HG03159 (cell line): ENCODE measurements around the gene ITPK1.

Source experiments
- ATAC-seq: cut with Tn5 transposase; IDR thresholded peaks from one replicate; pipeline ENCODE4 v1.9.1; 2021; ENCODE audit warnings: mild to moderate bottlenecking, moderate library complexity; ENCODE audit not compliant: unreplicated experiment

ITPK1 gene

GRCh38 chr14:93045965-93046704 is 69.6 kb downstream of the ITPK1 start:
- ATAC-seq = no peak

- ATAC-seq = no peak
Observed at GRCh38 chr14:93045211-93045674, 70.5 kb downstream of the ITPK1 start.

- ATAC-seq = no peak
Observed at GRCh38 chr14:93044556-93044955, 71.2 kb downstream of the ITPK1 start.

GRCh38 chr14:93044121-93044520 is 71.6 kb downstream of the ITPK1 start:
- ATAC-seq = no peak

GRCh38 chr14:93042968-93043940 is 72.5 kb downstream of the ITPK1 start:
- no peak for ATAC-seq

GRCh38 chr14:93041830-93042229 is 73.9 kb downstream of the ITPK1 start:
- no peak for ATAC-seq

- no peak for ATAC-seq
Observed at GRCh38 chr14:93040982-93041381, 74.7 kb downstream of the ITPK1 start.

GRCh38 chr14:93040443-93040842 is 75.3 kb downstream of the ITPK1 start:
- no peak for ATAC-seq

GRCh38 chr14:93039649-93040315 is 75.9 kb downstream of the ITPK1 start:
- no peak for ATAC-seq

- ATAC-seq = no peak
Observed at GRCh38 chr14:93037351-93037750, 78.4 kb downstream of the ITPK1 start.

- no peak for ATAC-seq
Observed at GRCh38 chr14:93036652-93037345, 78.9 kb downstream of the ITPK1 start.

- ATAC-seq = no peak
Observed at GRCh38 chr14:93035917-93036651, 79.6 kb downstream of the ITPK1 start.

GRCh38 chr14:93035585-93035916 is 80.2 kb downstream of the ITPK1 start:
- no peak for ATAC-seq

- ATAC-seq = peak; percentile 14
Observed at GRCh38 chr14:93034671-93034994, 81.1 kb downstream of the ITPK1 start.

GRCh38 chr14:93033983-93034670 is 81.6 kb downstream of the ITPK1 start:
- peak; percentile 75 for ATAC-seq

GRCh38 chr14:93033084-93033982 is 82.4 kb downstream of the ITPK1 start:
- no peak for ATAC-seq

GRCh38 chr14:93032421-93032936 is 83.2 kb downstream of the ITPK1 start:
- ATAC-seq = no peak

GRCh38 chr14:93031505-93032315 is 84.0 kb downstream of the ITPK1 start:
- no peak for ATAC-seq
